Measurements from ENCODE around the gene SLC39A11.

GRCh38 chr17:72938482-72938881, 154.0 kb downstream of the SLC39A11 start:
- TF ChIP-seq POLR2A (IDR thresholded peaks at IDR 0.05) = no peak
- TF ChIP-seq, protein P1, sequence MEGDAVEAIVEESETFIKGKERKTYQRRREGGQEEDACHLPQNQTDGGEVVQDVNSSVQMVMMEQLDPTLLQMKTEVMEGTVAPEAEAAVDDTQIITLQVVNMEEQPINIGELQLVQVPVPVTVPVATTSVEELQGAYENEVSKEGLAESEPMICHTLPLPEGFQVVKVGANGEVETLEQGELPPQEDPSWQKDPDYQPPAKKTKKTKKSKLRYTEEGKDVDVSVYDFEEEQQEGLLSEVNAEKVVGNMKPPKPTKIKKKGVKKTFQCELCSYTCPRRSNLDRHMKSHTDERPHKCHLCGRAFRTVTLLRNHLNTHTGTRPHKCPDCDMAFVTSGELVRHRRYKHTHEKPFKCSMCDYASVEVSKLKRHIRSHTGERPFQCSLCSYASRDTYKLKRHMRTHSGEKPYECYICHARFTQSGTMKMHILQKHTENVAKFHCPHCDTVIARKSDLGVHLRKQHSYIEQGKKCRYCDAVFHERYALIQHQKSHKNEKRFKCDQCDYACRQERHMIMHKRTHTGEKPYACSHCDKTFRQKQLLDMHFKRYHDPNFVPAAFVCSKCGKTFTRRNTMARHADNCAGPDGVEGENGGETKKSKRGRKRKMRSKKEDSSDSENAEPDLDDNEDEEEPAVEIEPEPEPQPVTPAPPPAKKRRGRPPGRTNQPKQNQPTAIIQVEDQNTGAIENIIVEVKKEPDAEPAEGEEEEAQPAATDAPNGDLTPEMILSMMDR (IDR thresholded peaks at IDR 0.05) = no peak

All from body of pancreas (tissue), 4 donors.